BE2C (cell line): ENCODE data around the gene CAMK2D.

Experiments
- DNase-seq: peaks from one replicate; pipeline ENCODE4 v3.0.0-alpha.2; 2020
- H3K27me3 ChIP-seq: fragments of 250-450 bp; sonication (Bioruptor Pico); 2 replicates; pipeline ENCODE4 v1.5.1; 2020; ENCODE audit warnings: mild to moderate bottlenecking
- H3K36me3 ChIP-seq: fragments of 250-450 bp; sonication (Bioruptor Pico); 2 replicates; pipeline ENCODE4 v1.5.1; 2020; ENCODE audit warnings: mild to moderate bottlenecking
- H3K4me1 ChIP-seq: fragments of 250-450 bp; sonication (Bioruptor Pico); 2 replicates; pipeline ENCODE4 v1.5.1; 2020
- H3K4me3 ChIP-seq: 2 replicates; pipeline ENCODE4 v1.5.1; 2011; ENCODE audit warnings: low read depth, low read length
- H3K9me3 ChIP-seq: fragments of 250-450 bp; sonication (Bioruptor Pico); 2 replicates; pipeline ENCODE4 v1.5.1; 2020
- TF ChIP-seq, protein P1 (sequence below): IDR thresholded peaks from 2 replicates; pipeline ENCODE4 v1.5.1; 2012; ENCODE audit warnings: mild to moderate bottlenecking, low read depth, low read length

Gene CAMK2D

DNA sequence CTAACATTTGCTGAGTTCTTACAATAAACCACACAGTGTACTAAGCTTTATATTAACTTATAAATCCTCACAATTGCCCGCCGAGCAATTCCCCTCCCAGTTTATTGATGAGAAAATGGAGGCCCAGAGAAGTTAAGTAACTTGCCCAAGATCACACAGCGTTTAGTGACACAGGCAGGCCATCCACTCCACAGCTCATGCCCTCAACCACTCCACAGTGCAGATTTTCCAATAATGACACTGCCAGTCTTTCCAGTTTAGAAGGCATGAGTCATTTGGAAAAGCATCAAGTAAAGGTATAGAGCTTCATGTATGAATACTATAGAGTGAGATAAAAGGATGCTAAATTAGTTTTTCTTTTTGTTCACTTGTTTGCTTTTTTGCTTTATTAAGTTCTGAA, 208.5 kb downstream of the CAMK2D start:
- DNase-seq: no peak
- peaks cover 8% of the 10 kb centered on the region for H3K4me1 ChIP-seq
- TF ChIP-seq, protein P1, sequence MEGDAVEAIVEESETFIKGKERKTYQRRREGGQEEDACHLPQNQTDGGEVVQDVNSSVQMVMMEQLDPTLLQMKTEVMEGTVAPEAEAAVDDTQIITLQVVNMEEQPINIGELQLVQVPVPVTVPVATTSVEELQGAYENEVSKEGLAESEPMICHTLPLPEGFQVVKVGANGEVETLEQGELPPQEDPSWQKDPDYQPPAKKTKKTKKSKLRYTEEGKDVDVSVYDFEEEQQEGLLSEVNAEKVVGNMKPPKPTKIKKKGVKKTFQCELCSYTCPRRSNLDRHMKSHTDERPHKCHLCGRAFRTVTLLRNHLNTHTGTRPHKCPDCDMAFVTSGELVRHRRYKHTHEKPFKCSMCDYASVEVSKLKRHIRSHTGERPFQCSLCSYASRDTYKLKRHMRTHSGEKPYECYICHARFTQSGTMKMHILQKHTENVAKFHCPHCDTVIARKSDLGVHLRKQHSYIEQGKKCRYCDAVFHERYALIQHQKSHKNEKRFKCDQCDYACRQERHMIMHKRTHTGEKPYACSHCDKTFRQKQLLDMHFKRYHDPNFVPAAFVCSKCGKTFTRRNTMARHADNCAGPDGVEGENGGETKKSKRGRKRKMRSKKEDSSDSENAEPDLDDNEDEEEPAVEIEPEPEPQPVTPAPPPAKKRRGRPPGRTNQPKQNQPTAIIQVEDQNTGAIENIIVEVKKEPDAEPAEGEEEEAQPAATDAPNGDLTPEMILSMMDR: no peak
- no peaks in the 10 kb centered on the region for H3K27me3 ChIP-seq
- no peak overlapping the region for H3K4me3 ChIP-seq
- no peaks in the 10 kb centered on the region for H3K9me3 ChIP-seq
- no peaks in the 10 kb centered on the region for H3K36me3 ChIP-seq

DNA sequence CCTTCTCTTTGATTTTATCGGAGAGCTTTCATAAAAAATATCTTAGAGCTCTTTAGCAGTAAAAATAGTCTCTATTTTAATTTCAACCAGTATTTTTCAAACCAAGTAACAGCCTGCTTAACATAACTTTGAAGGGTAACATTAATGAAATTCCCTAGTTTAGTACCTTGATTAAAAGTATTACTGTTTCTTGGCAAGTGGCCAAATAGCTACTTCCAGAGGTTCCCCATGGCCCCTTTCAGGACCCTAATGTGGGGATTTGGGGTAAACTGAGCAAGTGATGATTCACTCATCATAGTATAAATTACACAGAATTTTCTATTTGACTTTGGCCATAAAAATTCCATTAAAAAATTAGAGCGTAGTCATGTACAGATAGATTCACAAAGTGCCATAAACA, 211.0 kb downstream of the CAMK2D start:
- Histone ChIP-seq H3K9me3 (no peaks in the 10 kb centered on the region), H3K4me3 (no peak overlapping the region), H3K36me3 (no peaks in the 10 kb centered on the region), H3K4me1 (peaks cover 12% of the 10 kb centered on the region), H3K27me3 (no peaks in the 10 kb centered on the region)
- no peak for DNase-seq
- TF ChIP-seq, protein P1: no peak

DNA sequence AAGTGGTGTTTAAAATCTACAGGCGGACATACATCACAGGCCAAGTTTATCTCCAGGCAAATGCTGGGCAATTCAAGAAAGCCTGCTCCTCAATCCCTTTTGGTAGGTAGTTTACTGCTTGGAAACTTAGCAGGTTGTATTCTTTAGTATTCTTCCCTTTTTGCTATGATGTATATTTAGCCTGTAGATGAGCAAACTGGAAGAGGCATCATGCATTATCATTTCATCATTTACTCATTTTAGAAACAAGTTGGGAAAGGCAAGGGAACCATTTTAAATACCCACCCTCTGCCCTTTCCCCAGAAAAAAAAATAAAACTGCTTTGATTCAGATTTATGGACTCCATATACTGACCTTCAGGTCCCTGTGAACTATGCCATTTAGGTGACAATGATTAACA, 213.2 kb downstream of the CAMK2D start:
- Histone ChIP-seq H3K27me3 (no peaks in the 10 kb centered on the region), H3K9me3 (no peaks in the 10 kb centered on the region), H3K36me3 (no peaks in the 10 kb centered on the region), H3K4me1 (peaks cover 6% of the 10 kb centered on the region; the same call in 1 of the 2 replicates), H3K4me3 (no peak overlapping the region)
- TF ChIP-seq, protein P1: no peak
- no peak for DNase-seq

DNA sequence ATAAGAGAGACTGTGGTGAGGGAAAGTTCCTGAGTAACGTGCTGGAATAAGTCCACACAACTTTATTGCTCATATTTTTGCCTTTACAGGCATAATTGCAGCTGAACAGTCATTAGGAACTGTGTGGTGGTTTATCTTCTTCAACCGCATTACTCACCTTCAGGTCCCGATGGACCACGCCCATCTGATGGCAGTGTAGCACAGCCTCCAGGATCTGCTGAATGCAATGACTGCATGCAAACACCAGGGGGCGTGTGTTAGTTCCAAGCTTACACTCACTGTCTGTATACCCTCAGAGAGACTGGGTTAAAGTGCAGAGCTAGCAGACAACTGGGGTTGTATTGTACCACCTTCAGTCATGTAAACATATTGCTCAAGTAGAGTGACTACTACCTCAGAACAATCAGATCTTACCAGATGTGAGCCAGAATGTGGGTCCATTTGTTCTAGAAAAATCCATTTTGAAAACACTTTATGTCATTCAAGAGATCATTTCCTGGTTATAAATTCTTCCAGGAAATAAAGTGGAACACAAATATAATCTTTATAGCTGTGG, 214.0 kb downstream of the CAMK2D start:
- peaks cover 6% of the 10 kb centered on the region; the same call in 1 of the 2 replicates for H3K4me1 ChIP-seq
- no peaks in the 10 kb centered on the region for H3K36me3 ChIP-seq
- DNase-seq: peak; percentile 87
- no peaks in the 10 kb centered on the region for H3K9me3 ChIP-seq
- TF ChIP-seq, protein P1: peak; percentile 99
- H3K27me3 ChIP-seq: no peaks in the 10 kb centered on the region
- no peak overlapping the region for H3K4me3 ChIP-seq

DNA sequence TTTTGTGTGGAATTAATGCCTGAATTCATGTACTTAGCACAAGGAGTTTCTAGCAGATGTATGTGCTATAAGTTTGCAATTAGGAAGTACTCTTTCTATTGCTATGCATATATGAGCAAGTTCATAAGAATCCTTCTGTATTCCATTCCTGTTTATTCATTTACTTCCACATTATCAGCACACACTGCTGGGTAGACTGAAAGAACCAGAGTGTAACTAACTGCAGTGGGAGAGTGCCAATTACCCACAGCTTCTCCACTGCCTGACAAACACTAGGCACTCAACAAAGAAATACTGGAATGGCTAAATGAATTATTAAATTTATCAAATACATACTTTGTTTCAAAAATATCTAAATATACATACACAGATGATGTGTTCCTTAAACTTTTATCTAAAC, 219.6 kb downstream of the CAMK2D start:
- H3K4me3 ChIP-seq: no peak overlapping the region
- H3K4me1 ChIP-seq: no peaks in the 10 kb centered on the region
- no peak for DNase-seq
- no peaks in the 10 kb centered on the region for H3K36me3 ChIP-seq
- no peaks in the 10 kb centered on the region for H3K9me3 ChIP-seq
- no peaks in the 10 kb centered on the region for H3K27me3 ChIP-seq
- TF ChIP-seq, protein P1: no peak

DNA sequence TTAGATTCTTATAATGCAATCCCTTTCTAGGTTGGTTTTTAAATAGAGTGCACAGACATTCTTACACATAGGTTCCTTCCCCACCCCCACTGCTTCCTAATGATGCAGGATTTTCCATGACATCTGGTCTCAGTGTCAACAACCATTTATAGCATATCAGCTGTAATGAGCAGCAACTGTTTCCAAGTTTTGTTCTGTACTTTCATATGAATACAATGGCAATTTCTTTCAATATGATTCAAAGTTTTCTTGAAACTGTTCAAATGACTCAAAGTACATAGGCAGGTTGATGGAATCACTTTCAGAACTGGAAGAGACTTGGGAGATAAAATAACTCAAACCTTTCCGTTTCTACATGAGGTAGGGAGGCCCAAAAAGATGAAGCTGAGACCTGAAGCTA, 220.7 kb downstream of the CAMK2D start:
- Histone ChIP-seq H3K4me1 (no peaks in the 10 kb centered on the region), H3K36me3 (no peaks in the 10 kb centered on the region), H3K4me3 (no peak overlapping the region), H3K27me3 (no peaks in the 10 kb centered on the region), H3K9me3 (no peaks in the 10 kb centered on the region)
- DNase-seq: no peak
- TF ChIP-seq, protein P1: no peak
